ENCODE results near the gene GPR162. TPM values are rescaled to one million over a fixed set of nuclear protein-coding genes. Genes with fewer than 3 reads are reported as not detected.
A peak's percentile ranks its signal among the peaks of the same experiment; 100 is the strongest.

The GPR162 gene
- total and polyA plus RNA-seq, 11 donors: 1.8 to 7.7 (median 3.0) TPM

DNA sequence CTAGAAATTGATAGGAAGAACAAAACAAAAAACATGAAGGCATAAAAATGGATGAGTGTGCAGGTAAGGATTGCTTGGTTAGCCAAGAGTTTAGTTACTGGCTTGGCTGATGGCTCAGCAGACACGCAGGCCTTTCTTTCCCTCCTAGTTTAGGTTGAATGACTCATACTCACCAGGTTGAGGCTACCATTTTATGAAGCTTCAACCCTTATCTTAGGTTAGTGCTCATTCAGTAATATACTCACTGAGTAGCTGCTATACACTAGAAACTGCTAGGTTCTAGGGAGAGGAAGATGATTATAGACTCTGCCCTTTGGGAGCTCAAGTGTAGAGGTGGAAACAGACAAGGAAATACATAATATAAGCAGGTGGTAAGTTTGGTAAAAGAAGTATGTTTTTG lies 12.6 kb downstream of the GPR162 start:
- DNase-seq (no peak), ATAC-seq (no peak)
- peak overlapping the region in 11 of 12 donors; percentile 0 to 59 (median 46) for H3K4me3 ChIP-seq
- intact Hi-C loops (cut with DNase I): no loop called here
- TF ChIP-seq, protein P1, sequence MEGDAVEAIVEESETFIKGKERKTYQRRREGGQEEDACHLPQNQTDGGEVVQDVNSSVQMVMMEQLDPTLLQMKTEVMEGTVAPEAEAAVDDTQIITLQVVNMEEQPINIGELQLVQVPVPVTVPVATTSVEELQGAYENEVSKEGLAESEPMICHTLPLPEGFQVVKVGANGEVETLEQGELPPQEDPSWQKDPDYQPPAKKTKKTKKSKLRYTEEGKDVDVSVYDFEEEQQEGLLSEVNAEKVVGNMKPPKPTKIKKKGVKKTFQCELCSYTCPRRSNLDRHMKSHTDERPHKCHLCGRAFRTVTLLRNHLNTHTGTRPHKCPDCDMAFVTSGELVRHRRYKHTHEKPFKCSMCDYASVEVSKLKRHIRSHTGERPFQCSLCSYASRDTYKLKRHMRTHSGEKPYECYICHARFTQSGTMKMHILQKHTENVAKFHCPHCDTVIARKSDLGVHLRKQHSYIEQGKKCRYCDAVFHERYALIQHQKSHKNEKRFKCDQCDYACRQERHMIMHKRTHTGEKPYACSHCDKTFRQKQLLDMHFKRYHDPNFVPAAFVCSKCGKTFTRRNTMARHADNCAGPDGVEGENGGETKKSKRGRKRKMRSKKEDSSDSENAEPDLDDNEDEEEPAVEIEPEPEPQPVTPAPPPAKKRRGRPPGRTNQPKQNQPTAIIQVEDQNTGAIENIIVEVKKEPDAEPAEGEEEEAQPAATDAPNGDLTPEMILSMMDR (IDR thresholded peaks at IDR 0.05): no peak
- no peak for TF ChIP-seq POLR2A (IDR thresholded peaks at IDR 0.05)
- peak overlapping the region; percentile 26 to 97 (median 80) for H3K27ac ChIP-seq
- H3K9me3 ChIP-seq: no peaks in the 10 kb centered on the region
- H3K36me3 ChIP-seq: peaks cover 0 to 70% (median 36%) of the 10 kb centered on the region in 9 donors
- H3K4me1 ChIP-seq: peaks cover 0 to 34% (median 10%) of the 10 kb centered on the region in 12 donors
- WGBS, 4 donors: 40 to 71% (median 65%) methylated on average over 1 of the region's 1 CpG
- no peaks in the 10 kb centered on the region for H3K27me3 ChIP-seq

DNA sequence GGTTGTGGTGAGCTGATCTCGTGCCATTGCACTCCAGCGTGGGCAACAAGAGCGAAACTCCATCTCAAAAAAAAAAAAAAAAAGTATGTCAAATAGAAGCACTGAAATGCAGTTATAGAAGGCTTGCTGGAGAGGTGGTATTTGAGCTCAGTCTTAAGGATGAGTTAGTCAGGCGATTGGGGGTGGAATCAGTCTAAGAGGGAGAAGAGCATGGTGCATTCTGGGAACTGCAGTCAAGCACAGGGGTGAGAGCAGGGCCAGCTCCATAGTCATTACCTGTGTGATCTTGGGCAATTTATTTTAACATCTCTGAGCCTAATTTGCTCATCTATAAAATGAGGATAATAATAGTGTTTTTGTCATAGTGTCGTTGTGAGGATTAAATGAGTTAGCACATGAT lies 13.3 kb downstream of the GPR162 start:
- Histone ChIP-seq H3K27me3 (no peaks in the 10 kb centered on the region), H3K4me1 (peaks cover 0 to 28% (median 9%) of the 10 kb centered on the region in 12 donors), H3K36me3 (peaks cover 0 to 76% (median 39%) of the 10 kb centered on the region in 9 donors), H3K9me3 (no peaks in the 10 kb centered on the region), H3K27ac (peak overlapping the region in 7 of 12 donors; percentile 13 to 97 (median 81)), H3K4me3 (peak overlapping the region in 6 of 12 donors; percentile 45 to 59 (median 48))
- 79 to 89% (median 83%) methylated on average over 5 of the region's 5 CpGs for WGBS, 4 donors
- no peak for ATAC-seq
- TF ChIP-seq POLR2A (IDR thresholded peaks at IDR 0.05): no peak
- TF ChIP-seq, protein P1 (IDR thresholded peaks at IDR 0.05): no peak
- no peak for DNase-seq
- intact Hi-C loops (cut with DNase I): no loop called here

DNA sequence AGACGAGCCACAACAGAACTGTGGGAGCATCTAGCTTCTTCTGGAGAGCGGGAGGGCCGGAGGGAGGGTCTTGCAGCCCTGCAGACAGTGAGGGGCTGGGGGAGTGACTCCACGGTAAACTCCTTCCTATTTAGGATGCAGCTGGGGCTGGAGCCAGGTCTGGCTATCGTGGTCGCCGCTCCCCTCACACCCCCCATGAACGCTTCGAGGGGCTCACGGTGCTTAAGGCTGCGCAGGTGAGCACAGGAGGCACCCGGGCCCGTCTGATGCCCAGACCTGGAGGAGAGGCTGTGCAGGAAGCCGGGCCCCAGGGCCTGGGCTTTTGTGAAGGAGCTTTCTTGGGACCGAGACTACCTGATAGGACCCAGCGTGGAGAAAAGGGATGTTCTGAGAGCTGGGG lies 15.2 kb downstream of the GPR162 start:
- H3K4me1 ChIP-seq: peaks cover 0 to 37% (median 12%) of the 10 kb centered on the region in 12 donors
- intact Hi-C loops (cut with DNase I): no loop called here
- WGBS, 4 donors: 85 to 94% (median 89%) methylated on average over 10 to 16 of the region's 16 CpGs
- ATAC-seq (no peak), DNase-seq (peak in 1 of 5 donors; percentile 19)
- H3K27me3 ChIP-seq: no peaks in the 10 kb centered on the region
- H3K36me3 ChIP-seq: peaks cover 0 to 69% (median 32%) of the 10 kb centered on the region in 9 donors
- no peak overlapping the region for H3K27ac ChIP-seq
- no peak overlapping the region for H3K4me3 ChIP-seq
- TF ChIP-seq, protein P1 (IDR thresholded peaks at IDR 0.05): no peak
- no peak for TF ChIP-seq POLR2A (IDR thresholded peaks at IDR 0.05)
- no peaks in the 10 kb centered on the region for H3K9me3 ChIP-seq

DNA sequence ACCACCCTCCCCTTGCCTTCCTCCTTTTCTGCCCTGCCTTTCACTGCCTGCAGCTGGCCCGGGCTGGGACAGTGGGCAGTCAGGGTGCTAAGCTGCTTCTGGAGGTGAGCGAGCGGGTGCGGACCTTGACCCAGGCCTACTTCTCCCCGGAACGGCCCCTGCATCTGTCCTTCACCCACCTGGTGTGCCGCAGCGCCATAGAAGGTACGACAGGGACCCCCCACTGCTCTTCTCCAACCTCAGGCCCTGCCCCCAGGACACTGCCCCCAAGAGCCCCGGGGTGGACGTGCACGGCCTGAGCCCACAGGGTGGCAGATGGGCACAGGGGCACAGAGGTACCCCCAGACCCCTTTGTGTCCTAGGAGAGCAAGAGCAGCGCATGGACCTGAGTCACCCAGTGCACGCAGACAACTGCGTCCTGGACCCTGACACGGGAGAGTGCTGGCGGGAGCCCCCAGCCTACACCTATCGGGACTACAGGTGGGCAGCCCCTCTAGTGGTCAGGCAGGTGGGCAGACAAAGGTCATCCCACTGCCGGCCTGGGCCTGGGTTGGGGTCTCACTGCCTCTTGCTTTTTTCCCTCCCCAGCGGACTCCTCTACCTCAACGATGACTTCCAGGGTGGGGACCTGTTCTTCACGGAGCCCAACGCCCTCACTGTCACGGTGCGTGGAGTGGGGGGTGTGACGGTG lies 15.9 kb downstream of the GPR162 start:
- H3K4me1 ChIP-seq: peaks cover 0 to 37% (median 12%) of the 10 kb centered on the region in 12 donors
- H3K27me3 ChIP-seq: no peaks in the 10 kb centered on the region
- 91 to 94% (median 93%) methylated on average over 23 to 26 of the region's 26 CpGs for WGBS, 4 donors
- H3K36me3 ChIP-seq: peaks cover 0 to 69% (median 34%) of the 10 kb centered on the region in 9 donors
- TF ChIP-seq, protein P1 (IDR thresholded peaks at IDR 0.05): no peak
- no peak for TF ChIP-seq POLR2A (IDR thresholded peaks at IDR 0.05)
- H3K4me3 ChIP-seq: no peak overlapping the region
- no peak overlapping the region for H3K27ac ChIP-seq
- ATAC-seq: no peak
- no peak for DNase-seq
- H3K9me3 ChIP-seq: no peaks in the 10 kb centered on the region
- intact Hi-C loops (cut with DNase I): no loop called here

All from heart left ventricle (tissue), 16 donors.